PC-3 (cell line): ENCODE measurements around the gene SLC19A1.
A peak's percentile ranks its signal among the peaks of the same experiment; 100 is the strongest.

ENCODE experiments used
- EZH2 ChIP-seq: fragments of 300-600 bp; sonication (generic); IDR thresholded peaks from one replicate; pipeline ENCODE4 v1.6.1; 2017; ENCODE audit warnings: antibody characterized with exemption, mild to moderate bottlenecking, low read length; ENCODE audit not compliant: unreplicated experiment
- TF ChIP-seq, protein P1 (sequence below): fragments of 300-600 bp; sonication (generic); conservative IDR thresholded peaks from 2 replicates; pipeline ENCODE4 v1.5.1; 2017; ENCODE audit warnings: antibody characterized with exemption, low read depth, mild to moderate bottlenecking, low read length

DNA sequence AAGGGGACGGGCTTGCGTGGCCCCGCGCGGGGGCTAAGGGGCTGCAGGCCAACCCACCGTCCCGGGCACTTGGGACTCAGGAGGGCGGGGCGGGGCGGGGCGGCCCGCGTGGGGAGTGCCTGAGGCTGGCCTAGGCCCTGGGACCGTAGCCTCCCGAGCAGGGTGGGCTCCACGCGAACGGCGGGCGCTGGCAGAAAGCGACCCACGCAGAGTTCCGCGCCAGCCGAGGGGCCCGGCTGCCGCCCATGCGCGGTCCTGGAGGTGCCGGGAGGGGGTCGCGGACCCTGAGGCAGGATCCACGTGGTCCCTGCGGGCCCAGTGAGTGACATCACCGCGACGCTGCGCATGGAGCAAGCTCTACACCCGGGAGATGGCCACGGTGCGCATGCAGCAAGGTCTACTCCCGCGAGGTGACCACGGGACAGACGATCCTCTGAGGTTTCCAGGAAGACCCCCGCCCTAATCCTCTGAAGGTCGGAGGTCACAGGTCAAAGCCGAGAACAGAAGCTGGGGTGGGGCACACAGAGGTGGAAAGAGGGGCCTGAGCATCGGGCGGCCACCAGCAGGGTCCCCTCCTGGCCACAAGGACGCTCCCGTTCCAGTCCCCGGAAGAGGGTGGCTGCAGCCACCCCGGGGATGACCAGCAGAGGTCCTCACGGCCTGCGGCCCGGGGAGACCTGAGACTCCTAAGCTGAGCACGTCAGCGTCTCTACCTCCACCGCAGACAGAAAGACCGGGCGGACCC is 13.5 kb upstream of the SLC19A1 start:
- TF ChIP-seq, protein P1, sequence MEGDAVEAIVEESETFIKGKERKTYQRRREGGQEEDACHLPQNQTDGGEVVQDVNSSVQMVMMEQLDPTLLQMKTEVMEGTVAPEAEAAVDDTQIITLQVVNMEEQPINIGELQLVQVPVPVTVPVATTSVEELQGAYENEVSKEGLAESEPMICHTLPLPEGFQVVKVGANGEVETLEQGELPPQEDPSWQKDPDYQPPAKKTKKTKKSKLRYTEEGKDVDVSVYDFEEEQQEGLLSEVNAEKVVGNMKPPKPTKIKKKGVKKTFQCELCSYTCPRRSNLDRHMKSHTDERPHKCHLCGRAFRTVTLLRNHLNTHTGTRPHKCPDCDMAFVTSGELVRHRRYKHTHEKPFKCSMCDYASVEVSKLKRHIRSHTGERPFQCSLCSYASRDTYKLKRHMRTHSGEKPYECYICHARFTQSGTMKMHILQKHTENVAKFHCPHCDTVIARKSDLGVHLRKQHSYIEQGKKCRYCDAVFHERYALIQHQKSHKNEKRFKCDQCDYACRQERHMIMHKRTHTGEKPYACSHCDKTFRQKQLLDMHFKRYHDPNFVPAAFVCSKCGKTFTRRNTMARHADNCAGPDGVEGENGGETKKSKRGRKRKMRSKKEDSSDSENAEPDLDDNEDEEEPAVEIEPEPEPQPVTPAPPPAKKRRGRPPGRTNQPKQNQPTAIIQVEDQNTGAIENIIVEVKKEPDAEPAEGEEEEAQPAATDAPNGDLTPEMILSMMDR, result peak; percentile 72
- TF ChIP-seq EZH2, result no peak
